NCI-H345 (cell line): ENCODE data around the gene ICOS.

ENCODE experiments used
- DNase-seq: peaks from one replicate; lab custom pipeline; 2025; lab: John Stamatoyannopoulos, UW

Gene ICOS

GRCh38 chr2:204010628-204011560, 74.3 kb downstream of the ICOS start:
- DNase-seq: no peak
